ENCODE results near the gene PITPNM1.

The PITPNM1 gene

DNA sequence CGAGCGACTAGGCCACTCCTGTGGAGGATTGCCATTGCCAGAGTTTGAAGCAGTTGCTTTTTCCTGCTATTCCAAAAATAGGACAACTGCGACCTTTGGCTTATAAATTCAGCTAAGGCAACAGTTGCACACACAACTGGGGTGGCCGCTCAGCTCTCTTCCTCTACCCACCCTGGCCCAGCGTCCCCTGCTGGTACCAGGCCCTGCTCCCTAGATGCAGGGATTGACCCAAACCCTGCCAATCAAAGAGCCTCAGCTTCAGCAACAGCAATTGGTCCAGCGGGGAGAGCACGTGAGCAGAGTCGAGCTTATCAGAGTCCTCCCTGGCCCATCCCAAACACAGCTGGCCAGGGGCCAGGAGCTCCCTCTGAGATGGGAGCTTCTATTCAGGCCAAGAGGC is 40.1 kb upstream of the PITPNM1 start:
- no peak for ATAC-seq
- TF ChIP-seq ZNF565 (CRISPR knock-in tag; conservative IDR thresholded peaks at IDR 0.05; ENCODE audit: low read depth) (no peak), OSR1 (CRISPR knock-in tag; IDR thresholded peaks at IDR 0.05) (no peak), ZNF70 (CRISPR knock-in tag; IDR thresholded peaks at IDR 0.05) (no peak), ISL1 (CRISPR knock-in tag; IDR thresholded peaks at IDR 0.05) (no peak), TCF4 (CRISPR knock-in tag; IDR thresholded peaks at IDR 0.05; ENCODE audit: borderline replicate concordance) (no peak), PPARA (CRISPR knock-in tag; IDR thresholded peaks at IDR 0.05; ENCODE audit: borderline replicate concordance) (no peak)
- TF ChIP-seq, protein P1, sequence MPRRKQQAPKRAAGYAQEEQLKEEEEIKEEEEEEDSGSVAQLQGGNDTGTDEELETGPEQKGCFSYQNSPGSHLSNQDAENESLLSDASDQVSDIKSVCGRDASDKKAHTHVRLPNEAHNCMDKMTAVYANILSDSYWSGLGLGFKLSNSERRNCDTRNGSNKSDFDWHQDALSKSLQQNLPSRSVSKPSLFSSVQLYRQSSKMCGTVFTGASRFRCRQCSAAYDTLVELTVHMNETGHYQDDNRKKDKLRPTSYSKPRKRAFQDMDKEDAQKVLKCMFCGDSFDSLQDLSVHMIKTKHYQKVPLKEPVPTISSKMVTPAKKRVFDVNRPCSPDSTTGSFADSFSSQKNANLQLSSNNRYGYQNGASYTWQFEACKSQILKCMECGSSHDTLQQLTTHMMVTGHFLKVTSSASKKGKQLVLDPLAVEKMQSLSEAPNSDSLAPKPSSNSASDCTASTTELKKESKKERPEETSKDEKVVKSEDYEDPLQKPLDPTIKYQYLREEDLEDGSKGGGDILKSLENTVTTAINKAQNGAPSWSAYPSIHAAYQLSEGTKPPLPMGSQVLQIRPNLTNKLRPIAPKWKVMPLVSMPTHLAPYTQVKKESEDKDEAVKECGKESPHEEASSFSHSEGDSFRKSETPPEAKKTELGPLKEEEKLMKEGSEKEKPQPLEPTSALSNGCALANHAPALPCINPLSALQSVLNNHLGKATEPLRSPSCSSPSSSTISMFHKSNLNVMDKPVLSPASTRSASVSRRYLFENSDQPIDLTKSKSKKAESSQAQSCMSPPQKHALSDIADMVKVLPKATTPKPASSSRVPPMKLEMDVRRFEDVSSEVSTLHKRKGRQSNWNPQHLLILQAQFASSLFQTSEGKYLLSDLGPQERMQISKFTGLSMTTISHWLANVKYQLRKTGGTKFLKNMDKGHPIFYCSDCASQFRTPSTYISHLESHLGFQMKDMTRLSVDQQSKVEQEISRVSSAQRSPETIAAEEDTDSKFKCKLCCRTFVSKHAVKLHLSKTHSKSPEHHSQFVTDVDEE (CRISPR knock-in tag; IDR thresholded peaks at IDR 0.05) = no peak

DNA sequence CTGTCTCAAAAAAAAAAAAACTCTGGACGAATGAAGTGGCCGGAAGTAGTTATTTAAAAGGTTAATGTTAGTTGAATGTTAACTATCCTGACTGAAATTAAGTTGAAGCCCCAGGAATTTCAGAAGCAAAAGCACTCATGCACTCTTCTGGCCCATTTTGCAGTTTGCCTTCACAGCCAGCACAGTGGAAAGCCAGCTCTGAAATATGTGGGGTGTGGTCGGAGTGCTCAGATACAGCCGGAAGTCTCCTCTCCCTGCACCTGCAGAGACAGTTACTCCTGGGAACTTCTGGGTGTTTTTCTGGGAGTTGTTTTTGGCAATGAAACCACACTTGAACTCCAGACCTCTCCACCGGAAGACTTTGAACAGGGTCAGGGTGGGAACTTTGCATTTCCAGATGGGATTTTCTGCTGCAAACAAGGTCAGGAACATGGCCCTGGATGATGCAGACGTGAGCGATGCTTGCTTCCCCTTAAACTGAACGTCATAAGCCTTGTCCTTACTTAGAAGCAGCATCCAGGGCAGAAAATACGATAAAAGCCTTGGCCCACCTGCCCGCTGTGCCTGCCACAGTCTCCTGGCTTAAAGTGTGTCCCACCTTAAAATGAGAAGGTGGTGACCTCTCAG is 39.6 kb upstream of the PITPNM1 start:
- ATAC-seq = no peak; the same call in 2 of the 3 replicates
- TF ChIP-seq TOX (CRISPR knock-in tag; IDR thresholded peaks at IDR 0.05; ENCODE audit: borderline replicate concordance) = no peak
- no peak for TF ChIP-seq ESRRG (CRISPR knock-in tag; IDR thresholded peaks at IDR 0.05)
- no peak for TF ChIP-seq PPARA (CRISPR knock-in tag; IDR thresholded peaks at IDR 0.05; ENCODE audit: borderline replicate concordance)
- TF ChIP-seq RARB (CRISPR knock-in tag; IDR thresholded peaks at IDR 0.05) = no peak
- TF ChIP-seq, protein P2, sequence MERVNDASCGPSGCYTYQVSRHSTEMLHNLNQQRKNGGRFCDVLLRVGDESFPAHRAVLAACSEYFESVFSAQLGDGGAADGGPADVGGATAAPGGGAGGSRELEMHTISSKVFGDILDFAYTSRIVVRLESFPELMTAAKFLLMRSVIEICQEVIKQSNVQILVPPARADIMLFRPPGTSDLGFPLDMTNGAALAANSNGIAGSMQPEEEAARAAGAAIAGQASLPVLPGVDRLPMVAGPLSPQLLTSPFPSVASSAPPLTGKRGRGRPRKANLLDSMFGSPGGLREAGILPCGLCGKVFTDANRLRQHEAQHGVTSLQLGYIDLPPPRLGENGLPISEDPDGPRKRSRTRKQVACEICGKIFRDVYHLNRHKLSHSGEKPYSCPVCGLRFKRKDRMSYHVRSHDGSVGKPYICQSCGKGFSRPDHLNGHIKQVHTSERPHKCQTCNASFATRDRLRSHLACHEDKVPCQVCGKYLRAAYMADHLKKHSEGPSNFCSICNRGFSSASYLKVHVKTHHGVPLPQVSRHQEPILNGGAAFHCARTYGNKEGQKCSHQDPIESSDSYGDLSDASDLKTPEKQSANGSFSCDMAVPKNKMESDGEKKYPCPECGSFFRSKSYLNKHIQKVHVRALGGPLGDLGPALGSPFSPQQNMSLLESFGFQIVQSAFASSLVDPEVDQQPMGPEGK (CRISPR knock-in tag; IDR thresholded peaks at IDR 0.05; ENCODE audit: borderline replicate concordance) = no peak
- no peak for TF ChIP-seq SNAI2 (CRISPR knock-in tag; IDR thresholded peaks at IDR 0.05)

DNA sequence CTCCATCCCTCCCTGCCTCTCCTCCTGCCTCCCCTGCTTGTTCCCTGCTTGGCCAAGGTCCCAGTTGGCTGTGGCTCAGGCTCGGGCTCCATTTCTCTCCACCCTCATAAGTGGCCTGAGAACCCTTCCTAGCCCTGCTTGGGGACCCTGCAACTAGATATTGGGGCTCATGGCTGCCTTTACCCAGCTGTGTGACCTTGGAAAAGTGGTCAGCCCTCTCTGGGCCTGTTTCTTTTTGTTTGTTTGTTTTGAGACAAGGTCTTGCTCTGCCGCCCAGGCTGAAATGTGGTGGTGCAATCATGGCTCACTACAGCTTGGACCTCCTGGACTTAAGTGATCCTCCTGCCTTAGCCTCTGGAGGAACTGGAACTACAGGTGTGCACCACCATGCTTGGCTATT is 38.4 kb upstream of the PITPNM1 start:
- TF ChIP-seq, protein P3, sequence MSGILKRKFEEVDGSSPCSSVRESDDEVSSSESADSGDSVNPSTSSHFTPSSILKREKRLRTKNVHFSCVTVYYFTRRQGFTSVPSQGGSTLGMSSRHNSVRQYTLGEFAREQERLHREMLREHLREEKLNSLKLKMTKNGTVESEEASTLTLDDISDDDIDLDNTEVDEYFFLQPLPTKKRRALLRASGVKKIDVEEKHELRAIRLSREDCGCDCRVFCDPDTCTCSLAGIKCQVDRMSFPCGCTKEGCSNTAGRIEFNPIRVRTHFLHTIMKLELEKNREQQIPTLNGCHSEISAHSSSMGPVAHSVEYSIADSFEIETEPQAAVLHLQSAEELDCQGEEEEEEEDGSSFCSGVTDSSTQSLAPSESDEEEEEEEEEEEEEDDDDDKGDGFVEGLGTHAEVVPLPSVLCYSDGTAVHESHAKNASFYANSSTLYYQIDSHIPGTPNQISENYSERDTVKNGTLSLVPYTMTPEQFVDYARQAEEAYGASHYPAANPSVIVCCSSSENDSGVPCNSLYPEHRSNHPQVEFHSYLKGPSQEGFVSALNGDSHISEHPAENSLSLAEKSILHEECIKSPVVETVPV (CRISPR knock-in tag; IDR thresholded peaks at IDR 0.05) = no peak
- no peak for TF ChIP-seq RARB (CRISPR knock-in tag; IDR thresholded peaks at IDR 0.05)
- TF ChIP-seq TOX (CRISPR knock-in tag; IDR thresholded peaks at IDR 0.05; ENCODE audit: borderline replicate concordance) = no peak
- no peak for TF ChIP-seq BACH2 (CRISPR knock-in tag; IDR thresholded peaks at IDR 0.05; ENCODE audit: borderline replicate concordance)
- TF ChIP-seq ESRRG (CRISPR knock-in tag; IDR thresholded peaks at IDR 0.05) = no peak
- no peak for TF ChIP-seq ZFP30 (CRISPR knock-in tag; IDR thresholded peaks at IDR 0.05)
- TF ChIP-seq CSDC2 (CRISPR knock-in tag; IDR thresholded peaks at IDR 0.05) = no peak
- TF ChIP-seq OSR1 (CRISPR knock-in tag; IDR thresholded peaks at IDR 0.05) = no peak
- no peak for TF ChIP-seq ZNF8 (CRISPR knock-in tag; IDR thresholded peaks at IDR 0.05)
- TF ChIP-seq GLIS3 (CRISPR knock-in tag; IDR thresholded peaks at IDR 0.05) = no peak
- ATAC-seq = no peak

DNA sequence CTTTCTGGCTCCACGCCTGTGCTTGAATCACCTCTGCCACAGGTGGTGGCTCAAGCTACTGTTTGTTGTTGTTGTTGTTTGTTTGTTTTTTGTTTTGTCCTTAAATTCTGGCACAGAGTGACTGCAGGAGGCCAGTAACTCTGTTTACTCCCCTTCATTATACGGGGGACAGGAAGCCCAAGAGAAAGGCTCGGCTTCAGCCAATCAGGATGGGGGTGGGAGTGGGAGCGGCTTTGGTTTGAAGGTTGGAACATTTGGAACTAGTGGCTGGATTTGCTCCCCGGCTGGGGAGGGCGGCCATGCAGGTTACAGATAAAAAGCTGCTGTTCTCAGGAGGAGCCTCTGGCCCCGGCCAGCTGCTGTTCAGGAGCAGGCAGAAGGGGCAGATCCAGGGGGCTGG is 37.8 kb upstream of the PITPNM1 start:
- TF ChIP-seq CSDC2 (CRISPR knock-in tag; IDR thresholded peaks at IDR 0.05) (no peak), ZNF565 (CRISPR knock-in tag; conservative IDR thresholded peaks at IDR 0.05; ENCODE audit: low read depth) (no peak), SNAI2 (CRISPR knock-in tag; IDR thresholded peaks at IDR 0.05) (no peak), ZFP30 (CRISPR knock-in tag; IDR thresholded peaks at IDR 0.05) (no peak), PPARA (CRISPR knock-in tag; IDR thresholded peaks at IDR 0.05; ENCODE audit: borderline replicate concordance) (no peak)
- TF ChIP-seq, protein P3 (CRISPR knock-in tag; IDR thresholded peaks at IDR 0.05) = no peak
- no peak for ATAC-seq

DNA sequence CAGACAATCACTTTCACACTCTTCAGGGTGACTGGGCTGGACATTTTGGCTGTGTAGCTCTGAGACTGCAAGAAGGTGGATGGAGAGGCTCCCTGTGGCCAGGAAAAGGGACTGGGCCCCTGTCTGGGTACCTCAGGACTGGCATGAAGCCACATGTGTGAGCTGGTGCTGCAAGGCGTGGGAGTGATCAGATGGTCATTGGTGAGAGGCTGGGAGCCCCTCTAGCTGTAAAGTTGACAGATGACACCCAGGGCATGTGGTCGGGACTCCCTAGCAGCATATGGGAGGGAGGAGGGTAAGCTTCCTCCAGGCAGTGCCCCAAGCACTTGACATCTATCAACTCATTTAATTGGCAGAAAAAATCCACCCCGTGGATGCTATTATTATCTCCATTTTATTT is 37.0 kb upstream of the PITPNM1 start:
- no peak for ATAC-seq
- TF ChIP-seq ZNF565 (CRISPR knock-in tag; conservative IDR thresholded peaks at IDR 0.05; ENCODE audit: low read depth) = no peak
- no peak for TF ChIP-seq RARB (CRISPR knock-in tag; IDR thresholded peaks at IDR 0.05)
- TF ChIP-seq SNAI2 (CRISPR knock-in tag; IDR thresholded peaks at IDR 0.05) = no peak
- no peak for TF ChIP-seq ZFP30 (CRISPR knock-in tag; IDR thresholded peaks at IDR 0.05)
- TF ChIP-seq TOX (CRISPR knock-in tag; IDR thresholded peaks at IDR 0.05; ENCODE audit: borderline replicate concordance) = no peak
- no peak for TF ChIP-seq ZNF70 (CRISPR knock-in tag; IDR thresholded peaks at IDR 0.05)
- TF ChIP-seq ARNTL (CRISPR knock-in tag; IDR thresholded peaks at IDR 0.05; ENCODE audit: borderline replicate concordance, low read depth) = no peak
- TF ChIP-seq, protein P2 (CRISPR knock-in tag; IDR thresholded peaks at IDR 0.05; ENCODE audit: borderline replicate concordance) = no peak
